ENCODE data around the gene MPND.

MPND gene

GRCh38 chr19:4379383-4380253, 36.3 kb downstream of the MPND start:
- TF ChIP-seq GATA3 (IDR thresholded peaks at IDR 0.05; ENCODE audit: low read depth, low read length) (no peak), GATA2 (IDR thresholded peaks at IDR 0.05; ENCODE audit: low read depth, low read length) (no peak)

- TF ChIP-seq GATA3 (IDR thresholded peaks at IDR 0.05; ENCODE audit: low read depth, low read length) (no peak), GATA2 (IDR thresholded peaks at IDR 0.05; ENCODE audit: low read depth, low read length) (no peak)
Measured at GRCh38 chr19:4380254-4380727, 36.9 kb downstream of the MPND start.

- TF ChIP-seq GATA2 (IDR thresholded peaks at IDR 0.05; ENCODE audit: low read depth, low read length) (no peak), GATA3 (IDR thresholded peaks at IDR 0.05; ENCODE audit: low read depth, low read length) (no peak)
Measured at GRCh38 chr19:4385291-4386040, 42.1 kb downstream of the MPND start.

- no peak for TF ChIP-seq GATA3 (IDR thresholded peaks at IDR 0.05; ENCODE audit: low read depth, low read length)
- TF ChIP-seq GATA2 (IDR thresholded peaks at IDR 0.05; ENCODE audit: low read depth, low read length) = no peak
Measured at GRCh38 chr19:4386041-4386782, 42.9 kb downstream of the MPND start.

- TF ChIP-seq GATA3 (IDR thresholded peaks at IDR 0.05; ENCODE audit: low read depth, low read length) = no peak
- TF ChIP-seq GATA2 (IDR thresholded peaks at IDR 0.05; ENCODE audit: low read depth, low read length) = no peak
Measured at GRCh38 chr19:4388337-4389063, 45.1 kb downstream of the MPND start.

GRCh38 chr19:4389064-4389375, 45.7 kb downstream of the MPND start:
- no peak for TF ChIP-seq GATA2 (IDR thresholded peaks at IDR 0.05; ENCODE audit: low read depth, low read length)
- TF ChIP-seq GATA3 (IDR thresholded peaks at IDR 0.05; ENCODE audit: low read depth, low read length) = no peak

GRCh38 chr19:4389511-4390016, 46.2 kb downstream of the MPND start:
- no peak for TF ChIP-seq GATA2 (IDR thresholded peaks at IDR 0.05; ENCODE audit: low read depth, low read length)
- no peak for TF ChIP-seq GATA3 (IDR thresholded peaks at IDR 0.05; ENCODE audit: low read depth, low read length)

- TF ChIP-seq GATA3 (IDR thresholded peaks at IDR 0.05; ENCODE audit: low read depth, low read length) = no peak
- TF ChIP-seq GATA2 (IDR thresholded peaks at IDR 0.05; ENCODE audit: low read depth, low read length) = no peak
Measured at GRCh38 chr19:4390017-4390566, 46.7 kb downstream of the MPND start.

- no peak for TF ChIP-seq GATA3 (IDR thresholded peaks at IDR 0.05; ENCODE audit: low read depth, low read length)
Measured at GRCh38 chr19:4390567-4391305, 47.4 kb downstream of the MPND start.

- TF ChIP-seq GATA3 (IDR thresholded peaks at IDR 0.05; ENCODE audit: low read depth, low read length) (no peak), GATA2 (IDR thresholded peaks at IDR 0.05; ENCODE audit: low read depth, low read length) (no peak)
Measured at GRCh38 chr19:4391306-4391693, 47.9 kb downstream of the MPND start.

GRCh38 chr19:4391701-4392483, 48.5 kb downstream of the MPND start:
- TF ChIP-seq GATA3 (IDR thresholded peaks at IDR 0.05; ENCODE audit: low read depth, low read length) (no peak), GATA2 (IDR thresholded peaks at IDR 0.05; ENCODE audit: low read depth, low read length) (no peak)
